Measurements from ENCODE around the gene UBE2B.

- TF ChIP-seq, protein P1, sequence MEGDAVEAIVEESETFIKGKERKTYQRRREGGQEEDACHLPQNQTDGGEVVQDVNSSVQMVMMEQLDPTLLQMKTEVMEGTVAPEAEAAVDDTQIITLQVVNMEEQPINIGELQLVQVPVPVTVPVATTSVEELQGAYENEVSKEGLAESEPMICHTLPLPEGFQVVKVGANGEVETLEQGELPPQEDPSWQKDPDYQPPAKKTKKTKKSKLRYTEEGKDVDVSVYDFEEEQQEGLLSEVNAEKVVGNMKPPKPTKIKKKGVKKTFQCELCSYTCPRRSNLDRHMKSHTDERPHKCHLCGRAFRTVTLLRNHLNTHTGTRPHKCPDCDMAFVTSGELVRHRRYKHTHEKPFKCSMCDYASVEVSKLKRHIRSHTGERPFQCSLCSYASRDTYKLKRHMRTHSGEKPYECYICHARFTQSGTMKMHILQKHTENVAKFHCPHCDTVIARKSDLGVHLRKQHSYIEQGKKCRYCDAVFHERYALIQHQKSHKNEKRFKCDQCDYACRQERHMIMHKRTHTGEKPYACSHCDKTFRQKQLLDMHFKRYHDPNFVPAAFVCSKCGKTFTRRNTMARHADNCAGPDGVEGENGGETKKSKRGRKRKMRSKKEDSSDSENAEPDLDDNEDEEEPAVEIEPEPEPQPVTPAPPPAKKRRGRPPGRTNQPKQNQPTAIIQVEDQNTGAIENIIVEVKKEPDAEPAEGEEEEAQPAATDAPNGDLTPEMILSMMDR (IDR thresholded peaks at IDR 0.05) = no peak
- no peak for TF ChIP-seq POLR2A (IDR thresholded peaks at IDR 0.05)
Measured at GRCh38 chr5:134410822-134411221, 39.5 kb downstream of the UBE2B start.
